Spinal cord (tissue), 10 donors: Measurements from ENCODE around the gene MRPL10. TPM values are rescaled to one million over a fixed set of nuclear protein-coding genes. Genes with fewer than 3 reads are reported as not detected.

ENCODE experiments used
- DNase-seq, 6 donors: peaks; one replicate each; pipeline versions ENCODE4 v3.0.0 to v3.0.0-alpha.2; 2013 to 2015; ENCODE audit warnings: low spot score in 6 of 6, low read depth in 4 of 6
- H3K27ac ChIP-seq: one replicate; pipeline ENCODE4 v1.5.1; 2013; ENCODE audit warnings: low read depth, low read length, control low read depth
- H3K27me3 ChIP-seq: one replicate; pipeline ENCODE4 v1.6.1; 2013; ENCODE audit warnings: low read length; ENCODE audit not compliant: control insufficient read depth, insufficient read depth
- H3K36me3 ChIP-seq: one replicate; pipeline ENCODE4 v1.6.1; 2013; ENCODE audit warnings: low read length; ENCODE audit not compliant: control insufficient read depth, insufficient read depth
- H3K4me1 ChIP-seq: one replicate; pipeline ENCODE4 v1.6.1; 2013; ENCODE audit warnings: low read length; ENCODE audit not compliant: control insufficient read depth, insufficient read depth
- H3K4me3 ChIP-seq: one replicate; pipeline ENCODE4 v1.5.1; 2013; ENCODE audit warnings: low read depth, low read length, control low read depth
- H3K9me3 ChIP-seq: one replicate; pipeline ENCODE4 v1.6.1; 2013; ENCODE audit warnings: low read length; ENCODE audit not compliant: control insufficient read depth, insufficient read depth
- WGBS: methylation state at CpG from one replicate; pipeline ENCODE4 v1.1.5; 2013; ENCODE audit warnings: missing lambda C conversion rate; ENCODE audit not compliant: insufficient coverage; 5-methylcytosine and 5-hydroxymethylcytosine counted together
- polyA plus RNA-seq, 2 donors: library from polyadenylated mRNA; unstranded; fragments of 120-200 nt; gene quantifications; one replicate each; pipeline ENCODE4 v1.2.1, GENCODE V29; 2013; ENCODE audit not compliant: insufficient read length in 2 of 2
- total RNA-seq, 2 donors: library from RNA; depleted of rRNA in 1 of 2; stranded (reverse); fragments of 120-200 nt in 1 of 2; fragments of >200 nt in 1 of 2; gene quantifications; one replicate each; pipeline versions ENCODE4 v1.2.3 to v1.2.4, GENCODE V29; 2013 to 2014
- donor health status: healthy.

MRPL10 gene
- total and polyA plus RNA-seq, 4 donors = 10.6 to 40.8 (median 33.8) TPM

GRCh38 chr17:47829870-47830269 is 1.5 kb downstream of the MRPL10 start:
- Histone ChIP-seq H3K27me3 (no peaks in the 10 kb centered on the region), H3K27ac (no peak overlapping the region), H3K4me3 (no peak overlapping the region), H3K4me1 (peaks cover 16% of the 10 kb centered on the region), H3K36me3 (peaks cover 33% of the 10 kb centered on the region), H3K9me3 (no peaks in the 10 kb centered on the region)
- no peak for DNase-seq
- WGBS = 93% methylated on average over 2 of the region's 3 CpGs

DNA sequence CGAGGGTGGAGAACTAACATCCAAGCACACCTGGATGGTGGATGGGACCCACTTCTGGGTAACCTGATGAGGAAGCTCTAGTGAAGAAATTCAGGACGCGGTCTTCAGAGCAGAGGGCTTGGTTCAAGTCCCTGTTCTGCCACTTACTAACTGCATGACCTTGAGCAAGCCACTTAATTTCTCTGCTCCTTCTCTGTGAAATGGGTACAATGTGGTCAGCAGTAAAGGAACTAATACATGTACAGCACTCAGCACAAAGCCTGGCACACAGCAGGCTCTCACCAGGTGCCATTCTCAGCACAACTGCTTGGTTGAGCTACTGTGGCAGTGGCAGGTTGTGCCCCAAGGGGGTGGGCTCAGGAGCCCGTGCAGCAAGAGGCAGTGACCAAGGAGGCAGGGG is 7.8 kb downstream of the MRPL10 start:
- H3K9me3 ChIP-seq = no peaks in the 10 kb centered on the region
- no peak overlapping the region for H3K4me3 ChIP-seq
- H3K36me3 ChIP-seq = peaks cover 58% of the 10 kb centered on the region
- no peak overlapping the region for H3K27ac ChIP-seq
- no peak for DNase-seq
- 91% methylated on average over 2 of the region's 4 CpGs for WGBS
- no peaks in the 10 kb centered on the region for H3K27me3 ChIP-seq
- H3K4me1 ChIP-seq = peaks cover 32% of the 10 kb centered on the region

- Histone ChIP-seq H3K27me3 (no peaks in the 10 kb centered on the region), H3K4me1 (peaks cover 32% of the 10 kb centered on the region), H3K9me3 (no peaks in the 10 kb centered on the region), H3K36me3 (peaks cover 59% of the 10 kb centered on the region), H3K4me3 (no peak overlapping the region), H3K27ac (peak overlapping the region; percentile 45)
- 94% methylated on average over 2 of the region's 4 CpGs for WGBS
- no peak for DNase-seq
Observed at GRCh38 chr17:47822785-47823184, 8.6 kb downstream of the MRPL10 start.

GRCh38 chr17:47821424-47822391 is 9.6 kb downstream of the MRPL10 start, which contains the start of gene OSBPL7:
TSS of gene OSBPL7 (minus strand) at chr17:47821794. CDS start at chr17:47820278, 1,516 bp downstream.
- Histone ChIP-seq H3K4me3 (peak within 1 kb of the TSS; percentile 84), H3K4me1 (peaks cover 32% of the 10 kb centered on the region), H3K9me3 (no peaks in the 10 kb centered on the region), H3K36me3 (peaks cover 60% of the 10 kb centered on the region), H3K27ac (peak within 1 kb of the TSS; percentile 45), H3K27me3 (no peaks in the 10 kb centered on the region)
- DNase-seq = peak in 5 of 6 donors; percentile 54 to 95 (median 69)
- 0% methylated on average over 15 of the region's 21 CpGs for WGBS

GRCh38 chr17:47821031-47821423 is 10.3 kb downstream of the MRPL10 start:
- H3K36me3 ChIP-seq = peaks cover 60% of the 10 kb centered on the region
- peak overlapping the region; percentile 16 for H3K27ac ChIP-seq
- peaks cover 32% of the 10 kb centered on the region for H3K4me1 ChIP-seq
- no peaks in the 10 kb centered on the region for H3K9me3 ChIP-seq
- WGBS = 0% methylated on average over 4 of the region's 4 CpGs
- no peaks in the 10 kb centered on the region for H3K27me3 ChIP-seq
- H3K4me3 ChIP-seq = peak overlapping the region; percentile 84
- no peak for DNase-seq

GRCh38 chr17:47820033-47820789 is 11.1 kb downstream of the MRPL10 start:
- H3K36me3 ChIP-seq = peaks cover 64% of the 10 kb centered on the region
- no peak for DNase-seq
- no peak overlapping the region for H3K27ac ChIP-seq

GRCh38 chr17:47819475-47819874 is 11.9 kb downstream of the MRPL10 start:
- Histone ChIP-seq H3K27me3 (no peaks in the 10 kb centered on the region), H3K4me1 (peaks cover 32% of the 10 kb centered on the region), H3K27ac (no peak overlapping the region), H3K4me3 (no peak overlapping the region), H3K9me3 (no peaks in the 10 kb centered on the region), H3K36me3 (peaks cover 69% of the 10 kb centered on the region)
- 65% methylated on average over 7 of the region's 10 CpGs for WGBS
- DNase-seq = no peak

More at GRCh38 chr17:47820033-47820789, 11.1 kb downstream of the MRPL10 start:
- H3K27me3 ChIP-seq = no peaks in the 10 kb centered on the region
- 60% methylated on average over 8 of the region's 12 CpGs for WGBS
- no peak overlapping the region for H3K4me3 ChIP-seq
- no peaks in the 10 kb centered on the region for H3K9me3 ChIP-seq
- H3K4me1 ChIP-seq = peaks cover 32% of the 10 kb centered on the region

GRCh38 chr17:47818002-47818695 is 13.2 kb downstream of the MRPL10 start:
- DNase-seq = no peak
- no peak overlapping the region for H3K4me3 ChIP-seq
- no peaks in the 10 kb centered on the region for H3K27me3 ChIP-seq
- WGBS = 92% methylated on average over 8 of the region's 11 CpGs
- H3K4me1 ChIP-seq = peaks cover 32% of the 10 kb centered on the region
- no peak overlapping the region for H3K27ac ChIP-seq
- peaks cover 72% of the 10 kb centered on the region for H3K36me3 ChIP-seq
- no peaks in the 10 kb centered on the region for H3K9me3 ChIP-seq

- Histone ChIP-seq H3K4me1 (peaks cover 21% of the 10 kb centered on the region), H3K4me3 (no peak overlapping the region), H3K36me3 (peaks cover 82% of the 10 kb centered on the region), H3K27ac (no peak overlapping the region), H3K9me3 (no peaks in the 10 kb centered on the region), H3K27me3 (no peaks in the 10 kb centered on the region)
- no peak for DNase-seq
- 98% methylated on average over 10 of the region's 10 CpGs for WGBS
Observed at GRCh38 chr17:47816947-47817346, 14.4 kb downstream of the MRPL10 start.
